ENCODE data around the gene VPS8.

Gene VPS8

DNA sequence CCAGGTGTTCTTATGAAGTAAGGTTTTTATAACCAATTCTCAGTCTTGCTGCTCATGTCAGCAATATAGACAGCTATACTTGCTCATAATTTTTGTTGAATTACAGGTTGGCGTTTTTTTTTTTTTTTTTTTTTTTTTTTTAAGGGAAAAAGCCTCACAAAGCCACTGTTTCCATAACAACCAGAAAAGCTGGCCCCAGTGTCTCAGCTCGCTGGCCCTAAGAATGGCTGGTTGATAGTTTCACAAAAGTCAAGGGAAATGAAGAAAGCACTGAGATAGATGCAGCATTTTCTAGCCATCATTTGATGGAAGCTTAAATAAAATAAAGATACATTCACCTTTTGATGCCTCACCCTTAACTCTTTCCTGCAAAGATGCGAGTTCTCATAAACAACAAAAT is 219.0 kb downstream of the VPS8 start:
- H4K20me1 ChIP-seq (ENCODE audit: low read depth, low read length), result no peaks in the 10 kb centered on the region
- TF ChIP-seq EZH2phosphoT487 (conservative IDR thresholded peaks at IDR 0.05; ENCODE audit: low read length), result no peak
- TF ChIP-seq, protein P1, sequence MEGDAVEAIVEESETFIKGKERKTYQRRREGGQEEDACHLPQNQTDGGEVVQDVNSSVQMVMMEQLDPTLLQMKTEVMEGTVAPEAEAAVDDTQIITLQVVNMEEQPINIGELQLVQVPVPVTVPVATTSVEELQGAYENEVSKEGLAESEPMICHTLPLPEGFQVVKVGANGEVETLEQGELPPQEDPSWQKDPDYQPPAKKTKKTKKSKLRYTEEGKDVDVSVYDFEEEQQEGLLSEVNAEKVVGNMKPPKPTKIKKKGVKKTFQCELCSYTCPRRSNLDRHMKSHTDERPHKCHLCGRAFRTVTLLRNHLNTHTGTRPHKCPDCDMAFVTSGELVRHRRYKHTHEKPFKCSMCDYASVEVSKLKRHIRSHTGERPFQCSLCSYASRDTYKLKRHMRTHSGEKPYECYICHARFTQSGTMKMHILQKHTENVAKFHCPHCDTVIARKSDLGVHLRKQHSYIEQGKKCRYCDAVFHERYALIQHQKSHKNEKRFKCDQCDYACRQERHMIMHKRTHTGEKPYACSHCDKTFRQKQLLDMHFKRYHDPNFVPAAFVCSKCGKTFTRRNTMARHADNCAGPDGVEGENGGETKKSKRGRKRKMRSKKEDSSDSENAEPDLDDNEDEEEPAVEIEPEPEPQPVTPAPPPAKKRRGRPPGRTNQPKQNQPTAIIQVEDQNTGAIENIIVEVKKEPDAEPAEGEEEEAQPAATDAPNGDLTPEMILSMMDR (IDR thresholded peaks at IDR 0.05; ENCODE audit: insufficient read depth, low read length, poor library complexity, severe bottlenecking), result no peak
- H3K27me3 ChIP-seq (ENCODE audit: low read length), result no peaks in the 10 kb centered on the region
- no peaks in the 10 kb centered on the region for H3K9me2 ChIP-seq (replicated peaks; ENCODE audit: insufficient read depth, low read length)
- H3F3A ChIP-seq (ENCODE audit: insufficient read depth), result no peaks in the 10 kb centered on the region
- no peak overlapping the region for H3K4me2 ChIP-seq (ENCODE audit: low read depth, low read length, poor library complexity, severe bottlenecking)
- H3K36me3 ChIP-seq (ENCODE audit: low read length), result no peaks in the 10 kb centered on the region
- H3K9me3 ChIP-seq (ENCODE audit: insufficient read depth, low read length), result no peaks in the 10 kb centered on the region
- H3K27ac ChIP-seq (ENCODE audit: low read depth, low read length), result no peak overlapping the region
- H2AFZ ChIP-seq (ENCODE audit: low read depth, low read length, severe bottlenecking), result no peak overlapping the region
- no peak overlapping the region for H3K4me3 ChIP-seq (ENCODE audit: insufficient read depth, low read length, poor library complexity, severe bottlenecking)
- no peak overlapping the region for H3K9ac ChIP-seq (ENCODE audit: low read length)
- no peaks in the 10 kb centered on the region for H3K79me2 ChIP-seq (ENCODE audit: insufficient read depth, low read length)

DNA sequence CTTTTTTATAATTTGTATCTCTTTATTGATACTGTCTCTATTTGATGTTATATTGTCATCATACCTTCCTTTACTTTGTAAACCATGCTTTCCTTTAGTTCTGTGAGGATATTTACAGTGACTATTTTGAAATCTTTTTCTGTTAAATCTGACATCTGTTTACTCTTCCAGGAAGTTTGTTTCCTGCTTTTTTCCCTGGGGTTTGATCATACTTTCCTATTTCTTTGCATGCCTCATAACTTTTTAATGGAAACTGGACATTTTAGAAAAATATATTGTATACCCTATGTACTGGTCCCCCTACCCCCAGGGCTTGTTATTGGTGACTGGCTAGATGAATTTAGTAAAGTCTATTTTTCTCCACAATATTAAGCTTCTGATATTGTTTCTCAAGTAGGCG is 225.8 kb downstream of the VPS8 start:
- H3K9me2 ChIP-seq (replicated peaks; ENCODE audit: insufficient read depth, low read length), result no peaks in the 10 kb centered on the region
- H3K36me3 ChIP-seq (ENCODE audit: low read length), result no peaks in the 10 kb centered on the region
- H3K27ac ChIP-seq (ENCODE audit: low read depth, low read length), result no peak overlapping the region
- no peak overlapping the region for H2AFZ ChIP-seq (ENCODE audit: low read depth, low read length, severe bottlenecking)
- H3K79me2 ChIP-seq (ENCODE audit: insufficient read depth, low read length), result no peaks in the 10 kb centered on the region
- H3K4me2 ChIP-seq (ENCODE audit: low read depth, low read length, poor library complexity, severe bottlenecking), result no peak overlapping the region
- no peaks in the 10 kb centered on the region for H4K20me1 ChIP-seq (ENCODE audit: low read depth, low read length)
- H3K9me3 ChIP-seq (ENCODE audit: insufficient read depth, low read length), result no peaks in the 10 kb centered on the region
- no peaks in the 10 kb centered on the region for H3K27me3 ChIP-seq (ENCODE audit: low read length)
- H3K4me3 ChIP-seq (ENCODE audit: insufficient read depth, low read length, poor library complexity, severe bottlenecking), result no peak overlapping the region
- no peaks in the 10 kb centered on the region for H3F3A ChIP-seq (ENCODE audit: insufficient read depth)
- no peak for TF ChIP-seq EZH2phosphoT487 (conservative IDR thresholded peaks at IDR 0.05; ENCODE audit: low read length)
- TF ChIP-seq, protein P1 (IDR thresholded peaks at IDR 0.05; ENCODE audit: insufficient read depth, low read length, poor library complexity, severe bottlenecking), result no peak
- H3K9ac ChIP-seq (ENCODE audit: low read length), result no peak overlapping the region

DNA sequence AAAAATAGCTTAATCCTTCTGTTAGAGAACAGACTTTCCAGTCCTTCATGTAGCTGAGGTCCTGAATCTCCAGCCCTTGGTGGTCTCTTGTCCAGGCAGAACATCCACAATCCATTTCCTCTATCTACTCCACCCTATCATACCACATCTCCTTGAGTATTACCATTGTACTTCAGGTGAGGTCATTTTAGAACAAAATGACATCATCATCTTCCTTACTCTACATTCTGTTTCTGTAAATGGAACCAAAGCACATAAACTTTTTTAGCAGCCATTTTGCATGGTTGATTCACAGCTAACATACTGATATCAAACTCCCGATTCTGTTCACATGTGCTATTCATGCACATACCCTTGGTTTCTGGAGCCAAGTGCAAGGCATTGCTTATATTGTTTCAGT is 228.5 kb downstream of the VPS8 start:
- no peaks in the 10 kb centered on the region for H3K9me2 ChIP-seq (replicated peaks; ENCODE audit: insufficient read depth, low read length)
- no peaks in the 10 kb centered on the region for H3K79me2 ChIP-seq (ENCODE audit: insufficient read depth, low read length)
- no peak overlapping the region for H3K27ac ChIP-seq (ENCODE audit: low read depth, low read length)

More for the DNA sequence above, 228.5 kb downstream of the VPS8 start:
- Histone ChIP-seq H3K4me2 (ENCODE audit: low read depth, low read length, poor library complexity, severe bottlenecking) (no peak overlapping the region), H3K9ac (ENCODE audit: low read length) (no peak overlapping the region), H3K9me3 (ENCODE audit: insufficient read depth, low read length) (no peaks in the 10 kb centered on the region), H3K36me3 (ENCODE audit: low read length) (no peaks in the 10 kb centered on the region), H4K20me1 (ENCODE audit: low read depth, low read length) (no peaks in the 10 kb centered on the region), H3K4me3 (ENCODE audit: insufficient read depth, low read length, poor library complexity, severe bottlenecking) (no peak overlapping the region), H3K27me3 (ENCODE audit: low read length) (no peaks in the 10 kb centered on the region), H2AFZ (ENCODE audit: low read depth, low read length, severe bottlenecking) (no peak overlapping the region), H3F3A (ENCODE audit: insufficient read depth) (no peaks in the 10 kb centered on the region)
- no peak for TF ChIP-seq EZH2phosphoT487 (conservative IDR thresholded peaks at IDR 0.05; ENCODE audit: low read length)
- TF ChIP-seq, protein P1 (IDR thresholded peaks at IDR 0.05; ENCODE audit: insufficient read depth, low read length, poor library complexity, severe bottlenecking), result no peak

Measured in SU-DHL-6 (cell line).